ENCODE measurements around the gene CCDC102A. TPM values are rescaled to one million over a fixed set of nuclear protein-coding genes. Genes with fewer than 3 reads are reported as not detected.

The CCDC102A gene
- total RNA-seq, 4 donors from 2014 or later: 24.4 to 56.6 (median 35.7) TPM

DNA sequence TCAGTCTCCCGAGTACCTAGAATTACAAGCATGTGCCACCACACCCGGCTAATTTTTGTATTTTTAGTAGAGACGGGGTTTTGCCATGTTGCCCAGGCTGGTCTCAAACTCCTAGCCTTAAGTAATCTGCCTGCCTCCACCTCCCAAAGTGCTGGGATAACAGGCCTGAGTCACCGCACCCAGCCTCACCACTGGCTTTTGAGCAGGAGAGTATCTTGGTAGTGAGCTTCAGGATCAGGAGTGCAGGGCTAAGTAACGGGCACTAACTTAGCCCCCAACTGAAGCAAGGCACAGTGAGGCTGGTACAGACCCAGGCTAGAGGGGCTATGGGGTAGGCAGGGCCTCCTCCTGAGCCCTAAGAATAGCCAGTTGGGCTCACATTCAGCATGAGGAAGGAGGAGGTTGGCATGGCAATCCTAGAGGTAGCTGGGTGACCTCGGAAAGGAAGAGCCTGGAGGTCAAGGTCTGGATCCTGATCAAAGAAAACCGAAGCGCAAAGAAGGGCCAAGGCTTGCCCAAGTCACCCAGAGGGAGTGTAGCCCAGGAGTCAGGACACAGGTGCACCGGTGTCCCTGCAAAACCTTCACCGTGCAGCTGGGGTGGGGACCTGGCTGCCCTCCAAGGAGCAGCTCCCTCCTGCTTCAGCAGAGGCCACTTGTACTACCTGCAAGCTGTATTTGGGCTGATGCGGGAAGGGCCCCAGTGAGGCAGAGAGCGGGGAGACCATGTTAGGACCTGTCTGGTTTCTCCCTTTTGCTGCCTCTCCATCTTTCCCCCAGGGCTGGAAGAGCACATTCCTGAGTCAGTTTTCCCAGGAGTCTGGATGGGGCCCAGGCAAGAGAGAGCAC lies 4.8 kb upstream of the CCDC102A start:
- no peaks in the 10 kb centered on the region for H3K9me3 ChIP-seq
- H3K27me3 ChIP-seq: peaks cover 15% of the 10 kb centered on the region
- H3K4me1 ChIP-seq: peaks cover 0 to 14% (median 7%) of the 10 kb centered on the region in 3 donors
- no peak overlapping the region for H3K27ac ChIP-seq
- H3K36me3 ChIP-seq: no peaks in the 10 kb centered on the region
- no peak for ATAC-seq
- TF ChIP-seq POLR2A (IDR thresholded peaks at IDR 0.05) (no peak), EP300 (IDR thresholded peaks at IDR 0.05) (no peak)
- TF ChIP-seq, protein P1, sequence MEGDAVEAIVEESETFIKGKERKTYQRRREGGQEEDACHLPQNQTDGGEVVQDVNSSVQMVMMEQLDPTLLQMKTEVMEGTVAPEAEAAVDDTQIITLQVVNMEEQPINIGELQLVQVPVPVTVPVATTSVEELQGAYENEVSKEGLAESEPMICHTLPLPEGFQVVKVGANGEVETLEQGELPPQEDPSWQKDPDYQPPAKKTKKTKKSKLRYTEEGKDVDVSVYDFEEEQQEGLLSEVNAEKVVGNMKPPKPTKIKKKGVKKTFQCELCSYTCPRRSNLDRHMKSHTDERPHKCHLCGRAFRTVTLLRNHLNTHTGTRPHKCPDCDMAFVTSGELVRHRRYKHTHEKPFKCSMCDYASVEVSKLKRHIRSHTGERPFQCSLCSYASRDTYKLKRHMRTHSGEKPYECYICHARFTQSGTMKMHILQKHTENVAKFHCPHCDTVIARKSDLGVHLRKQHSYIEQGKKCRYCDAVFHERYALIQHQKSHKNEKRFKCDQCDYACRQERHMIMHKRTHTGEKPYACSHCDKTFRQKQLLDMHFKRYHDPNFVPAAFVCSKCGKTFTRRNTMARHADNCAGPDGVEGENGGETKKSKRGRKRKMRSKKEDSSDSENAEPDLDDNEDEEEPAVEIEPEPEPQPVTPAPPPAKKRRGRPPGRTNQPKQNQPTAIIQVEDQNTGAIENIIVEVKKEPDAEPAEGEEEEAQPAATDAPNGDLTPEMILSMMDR (IDR thresholded peaks at IDR 0.05): no peak
- no peak overlapping the region for H3K4me3 ChIP-seq
- 76 to 80% methylated on average over 7 to 8 of the region's 12 CpGs for WGBS, 2 donors (ENCODE audit: low coverage in 1 of 2)

DNA sequence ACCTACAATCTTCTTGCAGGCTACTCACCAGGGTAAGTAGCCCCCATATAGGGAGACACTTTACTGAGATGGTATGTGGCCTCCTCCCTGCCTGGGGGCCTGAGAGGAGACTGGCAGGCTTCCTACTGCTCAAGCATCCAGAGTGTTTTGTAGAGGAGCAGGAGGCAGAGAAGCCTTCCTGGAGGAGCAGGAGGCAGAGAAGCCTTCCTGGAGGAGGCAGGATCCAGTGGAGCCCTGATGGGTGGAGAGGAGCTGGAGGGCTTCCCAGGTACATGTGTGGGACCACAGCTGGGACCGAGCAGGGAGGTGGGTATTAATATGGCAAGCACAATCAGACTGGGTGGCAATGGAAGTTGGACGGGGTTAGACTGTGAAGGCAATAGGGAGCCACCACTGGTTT lies 4.0 kb upstream of the CCDC102A start:
- H3K27ac ChIP-seq: no peak overlapping the region
- TF ChIP-seq EP300 (IDR thresholded peaks at IDR 0.05) (no peak), POLR2AphosphoS5 (IDR thresholded peaks at IDR 0.05) (no peak), POLR2A (IDR thresholded peaks at IDR 0.05) (no peak)
- TF ChIP-seq, protein P1 (IDR thresholded peaks at IDR 0.05): no peak
- H3K27me3 ChIP-seq: peaks cover 15% of the 10 kb centered on the region
- peaks cover 0 to 18% (median 10%) of the 10 kb centered on the region in 3 donors for H3K4me1 ChIP-seq
- 100% methylated on average over 1 of the region's 2 CpGs for WGBS, 2 donors (ENCODE audit: low coverage in 1 of 2)
- H3K9me3 ChIP-seq: no peaks in the 10 kb centered on the region
- no peaks in the 10 kb centered on the region for H3K36me3 ChIP-seq
- no peak overlapping the region for H3K4me3 ChIP-seq
- no peak for ATAC-seq

DNA sequence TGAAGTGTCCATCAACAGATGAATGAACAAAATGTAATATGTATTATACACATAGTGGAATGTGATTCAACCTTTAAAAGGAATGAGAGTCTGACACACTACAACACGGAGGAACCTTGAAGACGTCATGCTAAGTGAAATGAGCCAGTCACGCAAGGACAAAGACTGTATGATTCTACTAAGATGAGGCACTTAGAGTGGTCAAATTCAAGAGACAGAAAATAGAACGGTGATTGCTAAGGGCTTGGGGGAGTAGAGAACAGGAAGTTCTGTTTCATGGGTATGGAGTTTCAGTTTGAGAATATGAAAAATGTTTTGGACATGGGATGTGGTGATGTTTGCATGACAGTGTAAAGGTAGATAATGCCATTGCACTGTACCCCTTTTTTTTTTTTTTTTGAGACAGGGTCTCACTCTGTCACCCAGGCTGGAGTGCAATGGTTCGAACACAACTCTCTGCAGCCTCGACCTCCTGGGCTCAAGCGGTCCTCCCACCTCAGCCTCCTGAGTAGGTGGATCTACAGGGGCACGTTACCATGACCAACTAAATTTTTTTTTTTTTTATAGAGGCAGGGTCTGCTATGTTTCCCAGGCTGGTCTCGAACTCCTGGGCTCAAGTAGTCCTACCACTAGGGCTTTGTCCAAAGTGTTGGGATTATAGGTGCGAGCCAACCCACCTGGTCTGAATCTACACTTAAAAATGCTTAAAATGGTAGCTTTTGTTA lies 2.9 kb upstream of the CCDC102A start:
- no peak for ATAC-seq
- no peaks in the 10 kb centered on the region for H3K9me3 ChIP-seq
- H3K4me3 ChIP-seq: no peak overlapping the region
- 80 to 81% methylated on average over 10 of the region's 10 CpGs for WGBS, 2 donors (ENCODE audit: low coverage in 1 of 2)
- TF ChIP-seq, protein P1 (IDR thresholded peaks at IDR 0.05): no peak
- TF ChIP-seq POLR2AphosphoS5 (IDR thresholded peaks at IDR 0.05): no peak
- no peak for TF ChIP-seq EP300 (IDR thresholded peaks at IDR 0.05)
- peaks cover 0 to 30% (median 14%) of the 10 kb centered on the region in 3 donors for H3K4me1 ChIP-seq
- H3K27ac ChIP-seq: no peak overlapping the region
- H3K27me3 ChIP-seq: peaks cover 15% of the 10 kb centered on the region
- H3K36me3 ChIP-seq: no peaks in the 10 kb centered on the region

DNA sequence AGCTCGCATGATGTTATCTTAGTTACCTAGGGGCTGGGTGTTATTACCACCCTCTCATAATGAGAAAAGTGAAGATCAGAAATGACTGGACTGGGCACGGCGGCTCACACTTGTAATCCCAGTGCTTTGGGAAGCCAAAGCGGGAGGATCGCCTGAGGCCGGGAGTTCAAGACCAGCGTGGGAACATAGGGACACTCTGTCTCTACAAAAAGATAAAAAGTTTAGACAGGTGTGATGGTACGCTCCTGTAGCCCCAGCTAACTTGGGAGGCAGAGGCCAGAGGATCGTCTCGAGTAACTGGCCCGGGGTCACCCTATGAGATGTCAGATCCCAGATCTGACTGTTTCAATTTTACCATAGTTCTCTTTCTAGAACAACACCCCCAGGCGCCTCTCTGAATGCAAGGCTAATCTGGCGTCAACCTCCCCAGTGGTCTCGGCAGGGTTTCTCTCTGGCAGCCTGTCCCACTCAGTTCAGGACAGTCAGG lies 1.9 kb upstream of the CCDC102A start:
- H3K36me3 ChIP-seq: no peaks in the 10 kb centered on the region
- WGBS, 2 donors (ENCODE audit: low coverage in 1 of 2): 83 to 87% methylated on average over 12 to 14 of the region's 14 CpGs
- TF ChIP-seq, protein P1 (IDR thresholded peaks at IDR 0.05): no peak
- TF ChIP-seq POLR2A (IDR thresholded peaks at IDR 0.05) (no peak), POLR2AphosphoS5 (IDR thresholded peaks at IDR 0.05) (no peak), EP300 (IDR thresholded peaks at IDR 0.05) (no peak)
- H3K9me3 ChIP-seq: no peaks in the 10 kb centered on the region
- H3K27me3 ChIP-seq: peaks cover 9% of the 10 kb centered on the region
- no peak overlapping the region for H3K27ac ChIP-seq
- H3K4me1 ChIP-seq: peaks cover 0 to 39% (median 23%) of the 10 kb centered on the region in 3 donors
- no peak overlapping the region for H3K4me3 ChIP-seq
- no peak for ATAC-seq

Measured in gastroesophageal sphincter (tissue), 4 donors.